ENCODE measurements around the gene COL15A1.

- TF ChIP-seq FOXM1 (IDR thresholded peaks at IDR 0.05; ENCODE audit: borderline replicate concordance) (no peak), BHLHE40 (IDR thresholded peaks at IDR 0.05; ENCODE audit: borderline replicate concordance) (no peak), TARDBP (IDR thresholded peaks at IDR 0.05) (no peak), SUZ12 (IDR thresholded peaks at IDR 0.05) (no peak)
These were observed 125.8 kb downstream of the COL15A1 start for GRCh38 chr9:99069546-99069945.
